ENCODE results near the gene SKI.

DNA sequence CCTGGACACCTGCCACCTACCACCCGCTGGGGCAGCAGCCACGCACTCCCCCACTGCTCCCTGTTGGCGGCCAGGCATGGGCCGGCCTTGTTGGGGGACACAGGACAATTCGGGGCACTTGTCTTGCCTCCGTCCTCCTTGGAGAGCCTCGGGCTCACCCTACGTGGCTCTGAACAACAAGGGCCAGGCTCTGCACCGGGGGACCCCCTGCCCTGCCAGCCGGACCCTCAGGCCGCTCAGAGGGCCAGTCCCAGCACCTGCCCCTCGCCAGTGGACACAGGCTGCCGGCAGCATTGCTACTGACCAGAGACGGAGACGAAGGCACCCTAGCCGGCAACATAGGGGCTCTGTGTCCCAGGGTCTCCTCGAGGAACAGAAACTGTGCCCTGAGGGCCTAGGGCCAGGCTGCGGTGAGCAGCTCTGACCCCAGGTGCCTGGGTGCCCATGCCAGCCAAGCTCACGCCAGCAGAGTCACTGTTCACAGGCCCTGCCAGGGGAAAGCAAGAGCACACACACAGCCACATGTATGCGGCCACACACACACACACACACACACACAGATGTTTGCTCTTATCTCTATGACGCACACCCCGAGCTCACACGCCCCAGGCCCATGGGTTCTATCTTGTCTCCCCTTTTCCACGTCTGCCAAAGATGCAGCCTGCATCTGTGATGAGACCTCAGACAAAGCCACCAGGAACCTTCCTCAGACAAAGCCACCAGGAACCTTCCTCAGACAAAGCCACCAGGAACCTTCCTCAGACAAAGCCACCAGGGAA, 117.4 kb downstream of the SKI start:
- no peak for TF ChIP-seq ZNF274 (IDR thresholded peaks at IDR 0.05; ENCODE audit: low read depth, low read length)
- no peak for TF ChIP-seq YY1 (IDR thresholded peaks at IDR 0.05; ENCODE audit: insufficient read depth, insufficient read length)
